Spleen (tissue), 13 donors: ENCODE data around the gene SLF1. TPM values are rescaled to one million over a fixed set of nuclear protein-coding genes. Genes with fewer than 3 reads are reported as not detected.
"Not testable (repeated sequence)": the region's sequence is repeated elsewhere in the genome, so short reads cannot be mapped to it uniquely, and the experiment has no call there.

ENCODE experiments used
- DNase-seq: peaks from one replicate; pipeline ENCODE4 v3.0.0-alpha.2; 2020
- H3K27ac ChIP-seq, 8 donors: fragments of 200-600 bp; sonication (generic) in 7 of 8; 1 replicate in 4 of 8; 2 replicates in 4 of 8; pipeline versions ENCODE4 v1.5.0 to v1.8.0; 2016 to 2021; ENCODE audit warnings: inconsistent platforms in 4 of 8, mild to moderate bottlenecking in 4 of 8, moderate library complexity in 1 of 8
- H3K27me3 ChIP-seq, 7 donors: fragments of 200-600 bp; sonication (generic) in 6 of 7; replicated peaks in 1 of 7; 1 replicate in 4 of 7; 2 replicates in 3 of 7; pipeline versions ENCODE4 v1.5.0 to v1.8.0; 2016 to 2021; ENCODE audit warnings: inconsistent platforms in 3 of 7, mild to moderate bottlenecking in 1 of 7
- H3K36me3 ChIP-seq, 6 donors: fragments of 200-600 bp; sonication (generic) in 5 of 6; 1 replicate in 4 of 6; 2 replicates in 2 of 6; pipeline versions ENCODE4 v1.5.0 to v1.8.0; 2016 to 2021; ENCODE audit warnings: inconsistent platforms in 2 of 6
- H3K4me1 ChIP-seq, 6 donors: fragments of 200-600 bp; sonication (generic) in 5 of 6; 1 replicate in 3 of 6; 2 replicates in 3 of 6; pipeline versions ENCODE4 v1.5.0 to v1.8.0; 2016 to 2021; ENCODE audit warnings: inconsistent platforms in 3 of 6
- H3K4me3 ChIP-seq, 8 donors: fragments of 200-600 bp; sonication (generic) in 7 of 8; 1 replicate in 4 of 8; 2 replicates in 4 of 8; pipeline versions ENCODE4 v1.5.0 to v1.8.0; 2016 to 2021; ENCODE audit warnings: inconsistent platforms in 4 of 8, mild to moderate bottlenecking in 4 of 8, moderate library complexity in 2 of 8
- H3K9me3 ChIP-seq, 8 donors: fragments of 200-600 bp; sonication (generic) in 7 of 8; 1 replicate in 4 of 8; 2 replicates in 4 of 8; pipeline versions ENCODE4 v1.5.0 to v1.8.0; 2016 to 2021; ENCODE audit warnings: inconsistent platforms in 4 of 8
- POLR2A ChIP-seq, 3 donors: fragments of 450-650 bp; IDR thresholded peaks; one replicate each; pipeline ENCODE4 v1.5.1; 2017; ENCODE audit warnings: antibody characterized with exemption in 3 of 3, mild to moderate bottlenecking in 1 of 3
- POLR2AphosphoS5 ChIP-seq, 3 donors: sonication (generic); formaldehyde crosslinking; IDR thresholded peaks; one replicate each; pipeline ENCODE4 v1.5.1; 2017; ENCODE audit warnings: antibody characterized with exemption in 3 of 3
- WGBS, 5 donors: extraction: QIAGEN DNeasy Blood & Tissue Kit in 3 of 5; methylation state at CpG; one replicate each; pipeline versions ENCODE4 v1.1.5 to v1.1.7; 2013 to 2018; 5-methylcytosine and 5-hydroxymethylcytosine counted together
- intact Hi-C: fragments of 100-400 bp; cut with DNase I; formaldehyde crosslinking; loops from one replicate; pipeline ENCODE4 v1.15.0; 2023; ENCODE audit warnings: low total_unique reads
- long read RNA-seq, 2 donors: transcript quantifications; one replicate each; lab custom pipeline, GENCODE V29; 2026
- polyA plus RNA-seq, 3 donors: library from polyadenylated mRNA; stranded (reverse); fragments of 200-250 nt; gene quantifications; one replicate each; pipeline ENCODE4 v1.2.1, GENCODE V29; 2013
- total RNA-seq, 7 donors: library from RNA; depleted of rRNA in 3 of 7; stranded (reverse); fragments of >200 nt in 3 of 7; fragmentation: NEBNext Ultra II Directional in 4 of 7; extraction: Animal tissue kit (Norgen Biotek cat#: 25700) in 4 of 7; gene quantifications; one replicate each; pipeline versions ENCODE4 v1.1.0 to v1.2.1, GENCODE V29; 2016 to 2021
- TF ChIP-seq, protein P1 (sequence below), 11 experiments: fragments of 200-600 bp in 7 of 11; fragments of 450-650 bp in 4 of 11; sonication (generic) in 4 of 11; IDR thresholded peaks in 8 of 11; conservative IDR thresholded peaks in 3 of 11; 1 replicate in 7 of 11; 2 replicates in 4 of 11; pipeline versions ENCODE4 v1.4.0 to v1.8.0; 2016 to 2021; ENCODE audit warnings: antibody characterized with exemption in 11 of 11, inconsistent platforms in 4 of 11, mild to moderate bottlenecking in 1 of 11
- donor health status: healthy with polysubstance abuse.
- donor health status: DM: no; HTN: no; CAD: no; lungs with moderate emphysema.
- donor health status: DM: no; HTN: no; CAD: no.
- donor health status: Bipolar disorder and iron deficiency.
- donor health status: healthy.
- donor health status: DM: no; HTN: no; CAD: no.
- donor health status: DM: yes; HTN: yes; CAD: no.

SLF1 gene
- total RNA-seq = 10 to 100 TPM in 5 of 7 donors, 1 to 10 TPM in 2; 7.9 to 18.7 (median 10.9) TPM
- 1 to 10 TPM; 5.0 to 5.4 (median 5.1) TPM for polyA plus RNA-seq
- long read RNA-seq, donor 1 = 0 reads
- long read RNA-seq, donor 2 = 0 reads

GRCh38 chr5:94618493-94619328, at the start of gene SLF1, which contains the start of gene KIAA0825:
Gene SLF1 (plus strand): TSS chr5:94618669. CDS start chr5:94628811, 10,142 bp downstream.
Gene KIAA0825 (minus strand): TSS chr5:94618604. CDS start chr5:94537126, 81,478 bp downstream.
- Histone ChIP-seq H3K4me1 (peaks cover 4 to 67% (median 50%) of the 10 kb centered on the region in 6 donors), H3K4me3 (peak within 1 kb of the TSS; percentile 83 to 98 (median 92)), H3K9me3 (no peaks in the 10 kb centered on the region), H3K27me3 (no peaks in the 10 kb centered on the region), H3K36me3 (no peaks in the 10 kb centered on the region), H3K27ac (peak within 1 kb of the TSS; percentile 68 to 90 (median 83))
- TF ChIP-seq POLR2A (IDR thresholded peaks at IDR 0.05) (peak in 1 of 3 donors; percentile 31), POLR2AphosphoS5 (IDR thresholded peaks at IDR 0.05) (peak; percentile 80 to 88 (median 88))
- TF ChIP-seq, protein P1, sequence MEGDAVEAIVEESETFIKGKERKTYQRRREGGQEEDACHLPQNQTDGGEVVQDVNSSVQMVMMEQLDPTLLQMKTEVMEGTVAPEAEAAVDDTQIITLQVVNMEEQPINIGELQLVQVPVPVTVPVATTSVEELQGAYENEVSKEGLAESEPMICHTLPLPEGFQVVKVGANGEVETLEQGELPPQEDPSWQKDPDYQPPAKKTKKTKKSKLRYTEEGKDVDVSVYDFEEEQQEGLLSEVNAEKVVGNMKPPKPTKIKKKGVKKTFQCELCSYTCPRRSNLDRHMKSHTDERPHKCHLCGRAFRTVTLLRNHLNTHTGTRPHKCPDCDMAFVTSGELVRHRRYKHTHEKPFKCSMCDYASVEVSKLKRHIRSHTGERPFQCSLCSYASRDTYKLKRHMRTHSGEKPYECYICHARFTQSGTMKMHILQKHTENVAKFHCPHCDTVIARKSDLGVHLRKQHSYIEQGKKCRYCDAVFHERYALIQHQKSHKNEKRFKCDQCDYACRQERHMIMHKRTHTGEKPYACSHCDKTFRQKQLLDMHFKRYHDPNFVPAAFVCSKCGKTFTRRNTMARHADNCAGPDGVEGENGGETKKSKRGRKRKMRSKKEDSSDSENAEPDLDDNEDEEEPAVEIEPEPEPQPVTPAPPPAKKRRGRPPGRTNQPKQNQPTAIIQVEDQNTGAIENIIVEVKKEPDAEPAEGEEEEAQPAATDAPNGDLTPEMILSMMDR (IDR thresholded peaks at IDR 0.05 in 8 of 11, conservative IDR thresholded peaks at IDR 0.05 in 3 of 11) = peak in 3 of 11 experiments; percentile 5 to 32 (median 26)
- intact Hi-C loops = no loop called here
- 0 to 1% (median 0%) methylated on average over 34 to 63 of the region's 63 CpGs for whole genome bisulfite sequencing, 5 donors
- DNase-seq = peak; percentile 97

DNA sequence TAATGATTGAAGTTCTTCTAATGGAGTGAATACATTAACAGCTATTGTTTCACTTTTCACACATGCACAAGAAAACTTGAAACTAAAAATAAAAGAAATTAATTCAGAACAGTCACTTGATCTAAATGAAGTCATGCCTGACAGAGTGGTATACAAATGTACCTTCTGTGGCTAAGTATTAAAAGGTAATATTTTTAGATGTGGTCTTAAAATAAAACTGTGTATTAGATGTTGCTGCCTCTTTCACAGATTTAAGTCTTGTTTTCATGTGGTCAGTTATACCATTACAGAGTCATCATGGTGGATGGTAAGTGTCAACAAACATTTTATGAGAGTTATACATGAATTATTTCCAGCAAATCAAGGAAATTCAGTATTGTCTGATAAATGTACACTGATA, 47.1 kb upstream of the SLF1 start:
- Histone ChIP-seq H3K4me1 (peaks cover 0 to 7% (median 0%) of the 10 kb centered on the region in 6 donors), H3K4me3 (no peak overlapping the region), H3K27ac (no peak overlapping the region), H3K9me3 (no peaks in the 10 kb centered on the region), H3K27me3 (no peaks in the 10 kb centered on the region), H3K36me3 (no peaks in the 10 kb centered on the region)
- intact Hi-C loops = no loop called here
- no peak for DNase-seq
- no peak for TF ChIP-seq POLR2AphosphoS5 (IDR thresholded peaks at IDR 0.05)
- TF ChIP-seq, protein P1 (IDR thresholded peaks at IDR 0.05 in 8 of 11, conservative IDR thresholded peaks at IDR 0.05 in 3 of 11) = no peak
- TF ChIP-seq POLR2A (IDR thresholded peaks at IDR 0.05) = no peak

DNA sequence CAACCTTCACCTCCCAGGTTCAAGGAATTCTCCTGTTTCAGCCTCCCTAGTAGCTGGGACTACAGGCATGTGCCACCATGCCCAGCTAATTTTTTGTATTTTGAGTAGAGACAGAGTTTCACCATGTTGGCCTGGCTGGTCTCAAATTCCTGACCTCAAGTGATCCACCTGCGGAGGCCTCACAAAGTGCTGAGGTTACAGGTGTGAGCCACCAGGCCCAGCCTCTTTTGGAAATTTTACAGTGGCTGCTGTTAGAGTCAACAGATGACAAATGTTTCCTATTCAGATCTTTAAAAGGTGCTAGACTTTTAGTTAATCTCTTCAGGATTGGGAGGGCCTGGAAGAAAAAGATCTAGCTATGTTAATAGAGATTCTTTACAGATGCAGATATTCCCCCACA, 45.1 kb upstream of the SLF1 start:
- intact Hi-C loops, H3K36me3 ChIP-seq: not testable (repeated sequence)
- whole genome bisulfite sequencing, 5 donors = 64 to 92% (median 87%) methylated on average over 1 of the region's 1 CpG

GRCh38 chr5:94575196-94575595, 43.3 kb upstream of the SLF1 start:
- 72 to 82% (median 77%) methylated on average over 4 of the region's 4 CpGs for WGBS, 5 donors
- Histone ChIP-seq H3K27ac (peak overlapping the region in 1 of 8 donors; percentile 51), H3K27me3 (no peaks in the 10 kb centered on the region), H3K4me1 (peaks cover 7 to 41% (median 11%) of the 10 kb centered on the region in 6 donors), H3K9me3 (no peaks in the 10 kb centered on the region), H3K4me3 (no peak overlapping the region), H3K36me3 (no peaks in the 10 kb centered on the region)
- intact Hi-C loops = no loop called here
- DNase-seq = no peak
- TF ChIP-seq POLR2AphosphoS5 (IDR thresholded peaks at IDR 0.05) = no peak
- no peak for TF ChIP-seq POLR2A (IDR thresholded peaks at IDR 0.05)
- TF ChIP-seq, protein P1 (IDR thresholded peaks at IDR 0.05 in 8 of 11, conservative IDR thresholded peaks at IDR 0.05 in 3 of 11) = no peak

More for the DNA sequence above, 45.1 kb upstream of the SLF1 start:
- H3K27me3 ChIP-seq, H3K9me3 ChIP-seq, H3K4me3 ChIP-seq, DNase-seq, H3K27ac ChIP-seq: not testable (repeated sequence)
- H3K4me1 ChIP-seq = peaks cover 3 to 23% (median 10%) of the 10 kb centered on the region in 6 donors
